ENCODE results near the gene OSBPL3. TPM values are rescaled to one million over a fixed set of nuclear protein-coding genes. Genes with fewer than 3 reads are reported as not detected.

Gene OSBPL3
- total and polyA plus RNA-seq, 7 donors, result 0.60 to 6.3 (median 1.8) TPM

DNA sequence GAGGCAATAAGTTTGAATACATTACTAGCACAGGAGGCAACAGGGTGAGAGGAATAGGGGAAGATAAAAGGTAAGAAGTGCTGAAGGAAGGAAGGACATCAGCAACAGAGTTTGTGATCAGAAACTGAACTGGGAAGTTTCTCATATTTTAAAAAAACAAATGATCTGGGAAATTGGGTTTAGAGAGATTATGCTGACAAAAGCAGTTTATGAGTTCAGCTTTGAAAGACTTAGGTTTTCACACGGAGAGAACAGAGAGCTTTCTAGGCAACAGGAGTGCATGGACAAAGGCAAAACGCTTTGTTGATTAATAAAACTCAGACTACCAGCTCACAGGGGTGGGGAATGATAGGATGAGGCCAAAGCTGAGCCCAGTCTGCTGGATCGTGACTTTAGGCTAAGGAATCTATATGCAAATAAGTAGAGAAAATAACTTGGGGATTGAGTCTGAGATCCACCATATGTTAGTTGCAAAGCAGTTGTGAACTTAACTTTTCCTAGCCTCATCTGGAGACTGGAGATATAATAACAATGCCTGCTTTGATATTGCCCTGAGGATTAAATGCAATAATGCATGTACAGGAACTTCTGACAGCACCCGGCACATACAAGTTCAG, 4.2 kb downstream of the OSBPL3 start:
- Histone ChIP-seq H3K27me3 (peaks cover 0 to 8% (median 0%) of the 10 kb centered on the region in 3 donors), H3K4me3 (no peak overlapping the region), H3K9me3 (no peaks in the 10 kb centered on the region), H3K36me3 (no peaks in the 10 kb centered on the region), H3K4me1 (peaks cover 0 to 16% (median 11%) of the 10 kb centered on the region in 4 donors), H3K27ac (no peak overlapping the region)
- WGBS, 2 donors, result 84 to 85% methylated on average over 4 of the region's 4 CpGs
- TF ChIP-seq POLR2AphosphoS5 (IDR thresholded peaks at IDR 0.05) (no peak), POLR2A (IDR thresholded peaks at IDR 0.05) (no peak), EP300 (IDR thresholded peaks at IDR 0.05) (no peak)
- TF ChIP-seq, protein P1, sequence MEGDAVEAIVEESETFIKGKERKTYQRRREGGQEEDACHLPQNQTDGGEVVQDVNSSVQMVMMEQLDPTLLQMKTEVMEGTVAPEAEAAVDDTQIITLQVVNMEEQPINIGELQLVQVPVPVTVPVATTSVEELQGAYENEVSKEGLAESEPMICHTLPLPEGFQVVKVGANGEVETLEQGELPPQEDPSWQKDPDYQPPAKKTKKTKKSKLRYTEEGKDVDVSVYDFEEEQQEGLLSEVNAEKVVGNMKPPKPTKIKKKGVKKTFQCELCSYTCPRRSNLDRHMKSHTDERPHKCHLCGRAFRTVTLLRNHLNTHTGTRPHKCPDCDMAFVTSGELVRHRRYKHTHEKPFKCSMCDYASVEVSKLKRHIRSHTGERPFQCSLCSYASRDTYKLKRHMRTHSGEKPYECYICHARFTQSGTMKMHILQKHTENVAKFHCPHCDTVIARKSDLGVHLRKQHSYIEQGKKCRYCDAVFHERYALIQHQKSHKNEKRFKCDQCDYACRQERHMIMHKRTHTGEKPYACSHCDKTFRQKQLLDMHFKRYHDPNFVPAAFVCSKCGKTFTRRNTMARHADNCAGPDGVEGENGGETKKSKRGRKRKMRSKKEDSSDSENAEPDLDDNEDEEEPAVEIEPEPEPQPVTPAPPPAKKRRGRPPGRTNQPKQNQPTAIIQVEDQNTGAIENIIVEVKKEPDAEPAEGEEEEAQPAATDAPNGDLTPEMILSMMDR (IDR thresholded peaks at IDR 0.05), result no peak
- no peak for DNase-seq
- intact Hi-C loops (cut with DNase I), result no loop called here

DNA sequence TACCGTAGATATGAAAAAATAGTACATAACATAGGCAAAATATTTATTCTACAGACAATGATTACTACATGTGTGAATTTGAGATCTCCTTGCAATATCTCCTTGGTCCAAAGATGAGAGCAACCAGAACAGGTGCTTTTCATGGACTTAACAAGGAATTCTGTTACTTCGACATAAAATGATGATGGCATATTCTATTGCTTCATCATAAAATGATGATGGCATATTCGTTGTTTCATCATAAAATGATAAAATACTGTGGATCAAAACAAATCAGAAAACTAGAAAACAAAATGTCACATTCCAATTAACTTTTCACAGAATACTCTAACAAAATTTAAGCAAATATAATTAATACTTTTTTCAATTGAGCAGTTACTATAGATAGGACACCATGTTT, 4.8 kb downstream of the OSBPL3 start:
- intact Hi-C loops (cut with DNase I), result no loop called here
- WGBS, 2 donors, result 80 to 94% methylated on average over 3 of the region's 3 CpGs
- no peak for DNase-seq
- Histone ChIP-seq H3K27ac (no peak overlapping the region), H3K9me3 (no peaks in the 10 kb centered on the region), H3K36me3 (no peaks in the 10 kb centered on the region), H3K27me3 (peaks cover 0 to 8% (median 0%) of the 10 kb centered on the region in 3 donors), H3K4me3 (no peak overlapping the region), H3K4me1 (peaks cover 0 to 13% (median 9%) of the 10 kb centered on the region in 4 donors)
- TF ChIP-seq, protein P1 (IDR thresholded peaks at IDR 0.05), result no peak
- no peak for TF ChIP-seq POLR2AphosphoS5 (IDR thresholded peaks at IDR 0.05)
- TF ChIP-seq POLR2A (IDR thresholded peaks at IDR 0.05), result no peak
- TF ChIP-seq EP300 (IDR thresholded peaks at IDR 0.05), result no peak

DNA sequence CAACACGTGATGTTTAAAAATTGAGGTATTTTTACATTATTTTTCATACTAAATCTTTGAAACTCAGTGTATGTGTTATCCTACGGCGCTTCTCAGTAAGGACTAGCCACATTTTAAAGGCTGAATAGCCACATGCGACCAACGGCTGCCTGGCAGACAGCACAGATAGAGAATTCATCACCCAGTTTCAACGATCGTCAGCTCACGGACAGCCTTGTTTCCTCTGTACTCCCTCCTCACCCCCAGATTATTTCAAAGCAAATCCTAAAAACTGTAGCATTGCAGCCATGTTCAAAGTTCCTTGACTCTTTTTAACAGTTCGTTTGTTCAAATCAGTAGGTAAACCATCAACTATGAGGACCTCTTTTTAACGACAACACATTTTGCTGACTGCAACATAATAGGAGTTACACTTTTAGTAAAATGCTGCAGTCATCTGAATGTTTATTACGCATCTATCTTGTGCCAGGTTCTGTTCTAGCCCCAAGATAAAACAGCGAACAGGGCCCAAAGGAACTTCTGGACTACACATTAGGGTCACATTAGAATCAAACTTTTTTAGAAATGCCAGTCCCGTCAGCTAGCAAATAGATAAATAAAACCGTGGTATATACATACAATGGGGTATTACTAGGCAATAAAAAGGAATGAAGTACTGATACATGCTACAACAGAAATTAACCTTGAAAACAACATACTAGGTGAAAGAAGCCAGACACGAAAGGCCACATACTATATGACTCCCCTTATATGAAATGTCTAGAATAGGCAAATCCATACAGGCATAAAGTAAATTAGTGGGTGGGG, 5.7 kb downstream of the OSBPL3 start:
- intact Hi-C loops (cut with DNase I), result no loop called here
- TF ChIP-seq POLR2AphosphoS5 (IDR thresholded peaks at IDR 0.05) (no peak), POLR2A (IDR thresholded peaks at IDR 0.05) (no peak), EP300 (IDR thresholded peaks at IDR 0.05) (no peak)
- TF ChIP-seq, protein P1 (IDR thresholded peaks at IDR 0.05), result no peak
- H3K9me3 ChIP-seq, result no peaks in the 10 kb centered on the region
- no peak for DNase-seq
- H3K27ac ChIP-seq, result no peak overlapping the region
- no peaks in the 10 kb centered on the region for H3K36me3 ChIP-seq
- WGBS, 2 donors, result 86 to 88% methylated on average over 15 of the region's 15 CpGs
- H3K4me3 ChIP-seq, result no peak overlapping the region
- peaks cover 0 to 2% (median 0%) of the 10 kb centered on the region in 3 donors for H3K27me3 ChIP-seq
- H3K4me1 ChIP-seq, result peaks cover 0 to 7% (median 2%) of the 10 kb centered on the region in 4 donors

DNA sequence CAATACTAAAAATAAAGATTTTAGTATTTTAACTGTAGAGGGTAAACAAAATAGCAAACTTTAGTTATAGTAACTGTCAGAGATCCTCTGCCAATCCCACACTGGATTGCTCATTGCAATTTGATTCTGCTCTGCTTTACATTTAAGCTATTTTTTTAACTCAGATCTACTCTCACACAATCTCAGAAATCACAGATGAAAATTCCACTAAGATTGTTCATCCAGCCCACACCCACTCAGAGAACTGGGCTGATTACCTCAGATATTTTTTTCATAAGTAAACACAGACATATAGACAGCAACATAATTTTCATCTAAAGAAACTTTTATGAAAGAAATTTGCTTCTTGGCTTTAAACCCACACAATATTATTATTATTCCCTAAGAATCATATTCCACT, 7.0 kb downstream of the OSBPL3 start:
- H3K27me3 ChIP-seq, result no peaks in the 10 kb centered on the region
- intact Hi-C loops (cut with DNase I), result no loop called here
- H3K9me3 ChIP-seq, result no peaks in the 10 kb centered on the region
- no peak overlapping the region for H3K27ac ChIP-seq
- no peak for DNase-seq
- H3K4me3 ChIP-seq, result no peak overlapping the region
- no peaks in the 10 kb centered on the region for H3K4me1 ChIP-seq
- no peak for TF ChIP-seq POLR2AphosphoS5 (IDR thresholded peaks at IDR 0.05)
- no peak for TF ChIP-seq POLR2A (IDR thresholded peaks at IDR 0.05)
- no peak for TF ChIP-seq EP300 (IDR thresholded peaks at IDR 0.05)
- TF ChIP-seq, protein P1 (IDR thresholded peaks at IDR 0.05), result no peak
- H3K36me3 ChIP-seq, result no peaks in the 10 kb centered on the region

Data from sigmoid colon (tissue), 7 donors.